GM15510 (cell line): ENCODE measurements around the gene CLNK.

ENCODE experiments used
- POLR2A ChIP-seq: IDR thresholded peaks from 3 replicates; pipeline ENCODE4 v1.6.1; 2011; ENCODE audit warnings: borderline replicate concordance; ENCODE audit not compliant: insufficient read length; ENCODE audit errors: extremely low read depth

The CLNK gene

DNA sequence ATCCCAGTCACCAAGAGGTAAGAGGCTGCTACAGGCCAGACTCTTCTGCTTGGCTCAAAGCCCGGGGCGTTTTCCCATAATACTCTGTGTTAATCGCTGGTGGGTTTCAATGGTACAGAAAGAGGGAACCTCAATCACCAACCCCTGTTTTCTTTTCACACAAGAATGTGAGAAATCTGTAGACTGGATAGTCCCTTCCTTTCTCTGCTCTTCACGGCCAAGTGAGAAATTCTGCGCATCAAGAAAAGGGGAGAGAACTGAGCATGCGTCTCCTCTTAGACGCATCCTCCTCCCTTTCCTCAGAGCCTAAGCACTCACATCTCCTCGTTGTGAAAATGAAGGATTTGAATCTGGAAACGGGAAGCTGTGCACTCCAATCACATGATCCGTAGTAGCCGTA, 64.7 kb downstream of the CLNK start:
- TF ChIP-seq POLR2A: no peak

- TF ChIP-seq POLR2A: no peak
Observed at GRCh38 chr4:10619220-10619619, 65.3 kb downstream of the CLNK start.

- TF ChIP-seq POLR2A: no peak
Observed at GRCh38 chr4:10613926-10614478, 70.6 kb downstream of the CLNK start.

GRCh38 chr4:10612476-10612875, 72.1 kb downstream of the CLNK start:
- no peak for TF ChIP-seq POLR2A

- TF ChIP-seq POLR2A: no peak
Observed at GRCh38 chr4:10611673-10612072, 72.9 kb downstream of the CLNK start.

DNA sequence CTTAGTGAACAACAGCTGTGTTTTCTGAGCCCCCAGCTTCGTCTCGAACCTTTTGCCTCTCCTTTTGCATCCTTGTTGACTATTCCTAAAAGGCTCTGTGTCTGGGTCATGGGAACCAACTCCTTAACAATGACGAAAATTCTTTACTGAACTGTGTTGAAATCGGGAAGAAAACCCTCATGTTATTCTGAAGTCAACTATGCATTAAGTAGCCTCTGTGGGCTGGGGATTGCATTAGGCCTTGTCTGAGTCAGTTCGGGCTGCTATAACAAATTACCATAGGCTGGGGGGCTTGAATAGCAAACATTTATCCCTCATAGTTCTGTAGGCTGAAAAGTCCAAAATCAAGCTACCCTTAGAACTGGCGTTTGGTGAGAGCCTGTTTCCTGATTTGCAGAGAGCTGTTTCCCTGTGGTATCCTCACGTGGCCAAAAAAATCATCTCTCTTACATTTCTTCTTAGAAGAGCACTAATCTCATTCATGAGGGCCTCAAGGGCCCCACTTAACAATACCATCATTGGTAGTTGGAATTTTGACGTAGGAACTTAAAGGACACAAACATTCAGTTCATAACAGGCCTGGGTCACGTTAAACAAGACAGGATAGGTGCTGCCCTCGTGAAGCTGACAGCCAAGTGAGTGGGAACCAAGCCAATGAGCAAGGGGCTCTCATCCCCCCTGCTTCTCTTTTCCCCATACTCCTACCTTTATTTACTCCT, 75.9 kb downstream of the CLNK start:
- no peak for TF ChIP-seq POLR2A

DNA sequence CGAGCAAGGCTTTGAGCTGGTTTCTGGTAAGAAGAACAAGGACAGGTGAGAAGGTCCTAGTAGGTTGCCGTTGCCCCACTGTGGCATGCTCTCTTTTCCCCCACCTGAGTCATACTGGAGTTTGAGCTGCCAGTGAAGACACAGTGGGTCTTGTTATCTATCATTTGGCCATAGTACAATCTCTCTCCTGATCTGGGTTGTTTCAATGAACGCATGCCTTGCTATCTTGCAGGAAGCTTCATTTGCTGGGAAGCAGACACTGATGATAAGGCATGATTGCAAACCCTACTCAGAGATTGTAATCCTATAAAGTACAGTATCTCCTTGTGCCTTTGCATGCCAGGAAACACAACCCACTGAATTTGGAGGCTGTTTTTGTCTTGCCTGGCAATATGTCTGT, 77.4 kb downstream of the CLNK start:
- no peak for TF ChIP-seq POLR2A

DNA sequence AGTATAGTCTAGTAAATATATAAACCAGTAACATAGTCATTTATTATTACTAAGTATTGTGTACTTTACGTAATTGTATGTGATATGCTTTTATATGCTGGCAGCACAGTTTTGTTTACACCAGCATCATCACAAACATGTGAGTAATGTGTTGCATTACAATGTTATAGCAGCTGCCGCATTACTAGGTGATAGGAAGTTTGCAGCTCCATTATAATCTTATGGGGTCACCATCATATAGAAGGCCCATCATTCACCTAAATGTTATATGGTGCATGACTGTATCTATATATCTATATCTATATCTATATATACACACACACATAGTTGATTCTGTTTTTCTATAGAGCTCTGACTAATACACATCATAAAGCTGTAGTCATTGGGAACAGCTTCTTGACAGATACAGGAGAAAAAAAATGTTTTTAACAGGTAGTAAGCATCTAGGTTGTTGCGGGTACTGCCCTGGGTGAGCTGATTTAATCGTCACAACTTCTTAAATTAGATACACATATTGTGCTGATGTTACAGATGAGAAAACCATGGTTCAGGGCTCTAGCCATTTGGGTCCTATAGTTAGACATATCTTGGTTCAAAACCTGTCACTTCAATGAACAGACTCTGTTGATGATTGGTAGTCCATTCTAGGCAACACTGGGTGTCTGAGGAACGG, 77.9 kb downstream of the CLNK start:
- no peak for TF ChIP-seq POLR2A

DNA sequence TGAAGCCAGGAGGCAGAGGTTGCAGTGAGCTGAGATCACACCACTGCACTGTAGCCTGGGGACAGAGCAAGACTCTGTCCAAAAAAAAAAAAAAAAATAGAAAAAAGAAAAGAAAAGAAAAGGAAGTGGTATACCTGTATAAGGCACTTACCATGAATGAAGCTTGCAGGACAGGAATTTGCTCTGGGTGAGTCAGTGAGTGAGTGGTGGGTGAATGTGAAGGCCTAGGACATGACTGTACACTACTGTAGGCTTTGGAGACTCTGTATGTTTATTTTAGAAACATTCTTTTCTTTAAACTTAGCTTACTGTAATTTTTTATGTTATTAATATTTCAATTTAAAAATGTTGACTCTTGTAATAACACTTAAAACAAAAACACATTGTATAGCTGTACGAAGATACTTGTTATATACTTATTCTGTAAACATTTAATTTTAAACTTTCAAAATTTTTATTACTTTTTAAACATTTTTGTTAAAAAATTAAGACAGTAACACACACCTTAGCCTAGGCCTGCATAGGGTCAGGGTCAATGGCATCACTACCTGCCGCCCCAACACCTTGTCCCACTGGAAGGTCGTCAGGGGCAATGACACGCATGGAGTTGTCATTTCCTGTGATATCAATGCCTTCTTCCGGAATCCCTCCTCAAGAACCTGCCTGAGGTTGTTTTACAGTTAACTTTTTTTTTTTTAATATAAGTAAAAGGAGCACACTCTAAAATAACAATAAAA, 78.7 kb downstream of the CLNK start:
- no peak for TF ChIP-seq POLR2A

DNA sequence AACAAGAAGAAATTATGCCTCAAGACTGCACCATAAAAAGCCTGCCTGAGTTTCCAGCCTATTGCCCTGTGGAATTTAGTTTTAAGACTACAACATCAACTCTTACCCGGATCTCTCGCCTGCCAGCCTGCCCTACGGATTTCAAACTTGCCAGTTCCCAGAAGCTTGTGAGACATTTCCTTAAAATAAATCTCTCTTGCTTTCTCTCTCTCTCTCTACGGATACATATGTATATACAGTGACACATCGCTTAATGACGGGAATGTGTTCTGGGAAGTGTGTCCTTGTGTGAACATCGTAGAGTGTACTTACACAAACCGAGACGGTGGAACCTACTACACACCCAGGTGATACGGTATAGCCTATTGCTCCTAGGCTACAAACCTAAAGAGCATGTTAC, 79.5 kb downstream of the CLNK start:
- TF ChIP-seq POLR2A: no peak

DNA sequence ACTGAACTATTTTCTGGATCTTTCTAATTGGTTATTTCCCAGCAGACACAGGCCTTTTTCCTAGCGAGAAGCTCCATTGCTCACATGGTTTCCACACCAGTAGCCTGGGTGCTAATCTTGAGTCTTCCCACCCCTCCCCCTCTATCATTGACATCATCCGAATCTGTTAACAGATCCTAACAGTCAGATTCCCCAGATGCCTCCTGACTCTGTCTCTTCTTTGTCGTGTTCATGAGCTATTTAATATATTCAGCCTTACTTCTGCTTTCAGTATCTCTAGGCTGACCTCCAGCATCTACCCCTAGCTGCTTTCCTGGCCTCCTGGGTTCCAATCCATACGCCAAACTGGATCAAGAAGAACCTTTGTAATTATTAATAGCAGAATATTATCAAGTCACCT, 85.0 kb downstream of the CLNK start:
- TF ChIP-seq POLR2A: no peak

DNA sequence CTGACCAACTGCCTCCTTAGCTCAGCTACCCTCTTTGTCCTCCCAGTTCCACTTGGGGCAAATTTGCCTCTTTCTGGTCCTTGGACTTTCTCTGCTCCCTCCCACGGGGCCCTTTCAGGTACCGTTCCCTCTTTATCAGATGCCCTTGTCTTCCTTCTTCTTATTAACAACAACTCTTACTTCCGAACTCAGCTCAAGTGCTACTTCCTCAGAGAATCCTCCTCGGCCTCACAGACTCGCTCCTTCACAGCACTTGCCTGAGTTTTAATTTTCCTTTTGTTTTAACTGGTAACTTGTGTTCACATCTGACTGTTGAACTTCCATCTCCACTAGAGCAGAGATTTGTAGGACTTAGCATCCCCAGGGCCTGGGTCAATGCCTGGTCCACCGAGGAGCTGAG, 85.7 kb downstream of the CLNK start:
- no peak for TF ChIP-seq POLR2A

DNA sequence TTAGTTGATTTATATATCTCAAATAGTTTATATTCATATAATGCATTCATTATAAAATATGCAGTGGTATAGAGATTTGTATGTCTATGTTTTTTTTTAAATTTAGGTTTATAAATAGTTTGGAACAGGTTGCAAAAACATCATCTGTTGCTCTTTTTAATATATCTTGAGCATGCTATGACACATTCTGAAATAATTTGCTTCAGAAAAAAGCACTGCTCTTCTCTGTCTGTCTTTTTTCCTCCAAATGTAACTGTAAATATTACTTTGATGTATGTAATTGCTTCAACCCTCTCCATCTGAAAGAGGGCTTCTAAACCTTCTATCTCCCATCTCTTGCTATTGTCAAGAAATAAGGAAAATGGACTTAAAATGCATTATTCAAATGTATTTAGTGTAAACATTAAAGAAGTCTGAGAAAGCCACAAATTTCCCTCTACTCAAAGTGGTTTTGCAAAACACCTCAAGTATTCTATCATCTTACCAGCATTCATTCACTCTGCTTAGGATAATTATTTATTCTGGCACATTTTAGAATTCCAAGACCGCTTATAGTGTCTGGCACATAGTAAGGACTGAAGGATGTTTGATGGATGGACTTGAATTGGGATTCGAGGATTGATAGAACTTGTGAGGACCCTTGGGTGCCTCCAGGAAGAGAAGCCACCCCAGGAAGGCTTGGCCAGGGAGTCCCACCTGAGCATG, 87.8 kb downstream of the CLNK start:
- TF ChIP-seq POLR2A: no peak

DNA sequence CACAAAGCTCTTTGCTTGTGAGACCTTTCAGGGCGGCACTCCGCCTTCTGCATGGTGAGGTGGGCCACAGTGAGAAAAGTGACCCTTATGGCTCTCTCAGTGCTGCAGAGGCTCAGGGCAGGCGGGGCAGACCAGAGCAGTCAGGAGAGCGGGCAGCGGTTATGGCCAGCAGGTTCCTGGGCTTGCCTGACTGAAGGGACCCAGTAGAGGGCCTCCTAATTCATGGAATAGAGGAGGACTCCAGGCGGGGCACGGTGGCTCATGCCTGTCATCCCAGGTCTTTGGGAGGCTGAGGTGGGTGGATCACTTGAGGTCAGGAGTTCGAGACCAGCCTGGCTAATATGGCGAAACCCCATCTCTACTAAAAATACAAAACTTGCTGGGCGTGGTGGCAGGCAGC, 91.4 kb downstream of the CLNK start:
- TF ChIP-seq POLR2A: no peak

DNA sequence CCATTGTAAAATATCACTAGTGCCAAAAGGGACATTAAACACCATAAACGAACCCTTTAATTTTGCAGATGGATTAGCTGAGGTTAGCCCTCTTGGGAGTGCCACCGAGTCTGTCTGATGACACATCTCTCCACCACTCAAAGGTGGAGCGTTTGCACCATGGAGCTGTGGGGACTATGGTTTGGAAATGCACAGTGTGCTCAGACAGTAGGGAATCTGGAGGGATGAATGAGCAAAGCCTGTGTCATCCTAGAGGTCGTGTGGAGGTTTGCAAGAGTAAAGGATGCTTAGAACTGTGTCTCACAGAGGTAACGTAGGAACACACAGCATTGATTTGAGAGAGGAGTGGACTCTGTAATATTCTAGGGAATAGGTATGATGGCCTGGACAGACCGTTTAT, 93.7 kb downstream of the CLNK start:
- no peak for TF ChIP-seq POLR2A

- no peak for TF ChIP-seq POLR2A
Observed at GRCh38 chr4:10589799-10590198, 94.8 kb downstream of the CLNK start.

- TF ChIP-seq POLR2A: no peak
Observed at GRCh38 chr4:10589321-10589720, 95.2 kb downstream of the CLNK start.
